ENCODE data around the gene CRYAA.
"Not testable (repeated sequence)": the region's sequence is repeated elsewhere in the genome, so short reads cannot be mapped to it uniquely, and the experiment has no call there.

The CRYAA gene, protein sequence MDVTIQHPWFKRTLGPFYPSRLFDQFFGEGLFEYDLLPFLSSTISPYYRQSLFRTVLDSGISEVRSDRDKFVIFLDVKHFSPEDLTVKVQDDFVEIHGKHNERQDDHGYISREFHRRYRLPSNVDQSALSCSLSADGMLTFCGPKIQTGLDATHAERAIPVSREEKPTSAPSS

DNA sequence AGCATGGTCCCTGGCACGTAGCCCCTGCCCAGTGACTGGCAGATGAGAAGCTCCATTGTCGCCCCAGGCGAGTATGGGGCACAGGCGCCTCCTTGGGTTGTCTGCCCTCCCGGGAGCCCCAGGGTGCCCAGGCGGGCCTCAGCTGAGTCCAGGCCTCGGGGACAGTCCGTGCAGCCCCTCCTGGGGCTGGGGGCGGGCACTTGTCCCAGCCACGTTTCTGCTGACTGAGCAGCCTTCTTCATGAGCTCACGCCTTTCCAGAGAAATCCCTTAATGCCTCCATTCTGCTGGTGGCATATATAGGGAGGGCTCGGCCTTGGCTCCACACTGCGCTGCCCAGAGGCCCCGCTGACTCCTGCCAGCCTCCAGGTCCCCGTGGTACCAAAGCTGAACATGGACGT lies at the start of gene CRYAA:
TSS of gene CRYAA (plus strand) at position 301 of the 400 bp plus-strand sequence. CDS start at position 393, 92 bp downstream.
- DNase-seq (ENCODE audit: low read depth); H3K4me3 ChIP-seq (ENCODE audit: low read depth, low read length): not testable (repeated sequence)

DNA sequence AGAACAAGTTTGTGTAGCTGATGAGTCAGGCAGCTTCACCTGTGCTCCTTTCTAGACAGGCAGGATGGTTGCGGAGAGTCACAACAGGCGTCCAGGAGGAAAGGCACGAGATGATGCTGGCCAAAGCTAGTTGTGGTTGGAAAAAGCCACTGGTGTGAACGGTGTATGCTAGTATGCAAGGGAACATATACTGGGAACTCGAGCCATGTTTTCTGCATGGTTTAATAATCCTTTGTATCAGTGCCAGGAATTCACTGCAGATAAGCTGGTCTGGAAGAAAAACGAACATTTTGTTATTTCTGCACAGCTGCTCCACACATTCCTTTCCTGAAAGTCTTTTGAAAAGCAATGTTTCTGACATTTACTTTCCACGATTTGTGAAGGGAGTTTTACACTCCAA lies 38.7 kb upstream of the CRYAA start:
- not testable (repeated sequence) for H3K4me3 ChIP-seq (ENCODE audit: low read depth, low read length)

DNA sequence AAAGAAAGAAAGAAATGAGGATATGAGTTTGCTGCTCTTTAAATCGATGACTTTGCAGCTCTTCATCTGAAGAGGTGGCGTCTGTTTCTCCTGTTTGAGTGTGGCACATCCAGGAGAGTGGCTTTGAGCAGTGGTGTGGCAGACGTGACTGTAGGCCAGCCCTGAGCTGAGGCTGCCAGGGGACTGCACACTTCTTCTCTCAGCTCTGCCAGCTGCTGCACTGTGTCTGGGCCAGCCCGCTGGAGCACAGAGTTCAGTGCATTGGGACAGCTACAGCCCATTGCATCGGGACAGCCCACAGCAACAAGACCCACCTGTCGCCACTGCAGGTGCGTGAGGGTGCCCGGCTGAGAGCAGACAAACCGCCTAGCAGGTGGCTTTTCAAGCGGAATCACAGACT lies 34.3 kb upstream of the CRYAA start:
- not testable (repeated sequence) for DNase-seq (ENCODE audit: low read depth); H3K4me3 ChIP-seq (ENCODE audit: low read depth, low read length)

More for the DNA sequence above, 38.7 kb upstream of the CRYAA start:
- DNase-seq (ENCODE audit: low read depth), result not testable (repeated sequence)

DNA sequence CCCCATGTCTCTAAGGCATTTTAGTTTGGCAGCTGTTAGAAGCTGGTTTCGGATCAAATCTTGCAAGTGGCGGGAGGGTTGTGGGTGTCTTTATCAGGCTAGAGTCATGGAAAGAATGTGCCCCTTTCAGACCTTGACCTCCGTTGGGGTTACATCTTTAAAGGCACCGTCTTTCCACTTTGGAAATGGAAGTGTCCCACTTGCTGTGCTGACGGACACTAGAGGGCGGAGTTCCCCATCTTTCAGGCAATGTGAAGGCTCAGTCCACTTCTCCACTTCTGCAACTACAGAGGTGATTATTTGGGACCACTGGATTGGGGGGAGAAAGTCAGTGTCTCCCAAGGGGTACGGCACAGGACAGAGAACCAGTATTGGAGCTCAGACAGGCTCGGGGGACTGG lies 29.9 kb upstream of the CRYAA start:
- H3K4me3 ChIP-seq (ENCODE audit: low read depth, low read length); DNase-seq (ENCODE audit: low read depth): not testable (repeated sequence)

GRCh38 chr21:43141407-43141806 lies 27.4 kb upstream of the CRYAA start:
- DNase-seq (ENCODE audit: low read depth), result not testable (repeated sequence)

DNA sequence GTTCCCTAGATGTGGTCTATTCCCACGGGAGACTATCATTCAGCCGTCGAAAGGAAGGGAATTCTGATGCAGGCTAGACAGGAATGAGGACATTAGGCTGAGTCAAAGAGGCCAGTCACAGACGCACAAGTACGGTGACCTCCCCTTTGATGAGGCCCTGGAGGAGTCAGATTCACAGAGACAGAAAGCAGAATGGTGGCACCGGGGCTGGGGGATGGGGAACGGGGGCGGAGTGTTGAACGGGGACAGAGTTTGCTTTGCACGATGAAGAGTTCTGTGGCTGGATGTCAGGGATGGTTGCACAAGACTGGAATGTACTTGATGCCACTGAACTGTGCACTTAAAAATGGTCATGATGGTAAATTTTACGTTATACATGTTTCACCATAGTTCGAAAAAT lies 22.2 kb upstream of the CRYAA start:
- not testable (repeated sequence) for H3K4me3 ChIP-seq (ENCODE audit: low read depth, low read length); DNase-seq (ENCODE audit: low read depth)

More at GRCh38 chr21:43141407-43141806, 27.4 kb upstream of the CRYAA start:
- not testable (repeated sequence) for H3K4me3 ChIP-seq (ENCODE audit: low read depth, low read length)

DNA sequence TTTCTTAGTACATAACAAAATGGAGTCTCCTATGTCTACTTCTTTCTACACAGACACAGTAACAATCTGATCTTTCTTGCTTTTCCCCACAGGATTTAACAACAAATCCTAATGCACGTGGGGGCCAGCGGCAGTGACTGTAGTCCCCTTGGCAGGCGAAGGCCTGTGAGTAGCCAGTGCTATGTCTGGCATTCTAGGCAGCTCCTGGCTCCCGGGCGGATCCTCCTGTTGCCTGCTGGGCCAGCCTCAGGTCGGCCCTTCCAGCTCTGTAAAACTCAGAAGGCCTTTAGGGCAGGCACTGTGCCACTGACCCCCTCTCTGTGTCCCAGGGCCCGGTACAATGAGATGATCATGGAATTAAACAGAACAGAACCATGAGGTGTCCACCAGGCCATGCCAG lies 20.8 kb upstream of the CRYAA start:
- H3K4me3 ChIP-seq (ENCODE audit: low read depth, low read length); DNase-seq (ENCODE audit: low read depth): not testable (repeated sequence)

DNA sequence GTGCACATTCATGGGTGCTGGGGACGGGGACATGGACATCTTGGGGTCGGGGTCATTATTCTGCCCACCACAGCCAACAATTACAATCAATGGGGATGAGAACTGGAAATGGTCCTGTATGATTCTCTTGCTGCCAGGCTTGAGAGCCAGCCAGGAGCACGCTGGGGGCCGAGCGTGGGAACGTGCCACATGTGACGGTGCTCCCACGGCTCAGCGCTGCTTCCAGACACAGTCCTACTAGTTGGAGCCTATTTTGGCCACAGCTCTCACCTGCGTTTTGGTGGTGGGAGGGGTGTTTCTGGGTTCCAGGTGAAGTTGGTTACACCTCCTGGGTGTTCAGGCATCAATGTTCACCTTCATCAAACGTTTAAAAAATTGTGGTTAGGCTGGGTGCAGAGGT lies 19.5 kb upstream of the CRYAA start:
- not testable (repeated sequence) for H3K4me3 ChIP-seq (ENCODE audit: low read depth, low read length); DNase-seq (ENCODE audit: low read depth)

- not testable (repeated sequence) for DNase-seq (ENCODE audit: low read depth); H3K4me3 ChIP-seq (ENCODE audit: low read depth, low read length)
These were observed 15.2 kb upstream of the CRYAA start for GRCh38 chr21:43153601-43154000.

DNA sequence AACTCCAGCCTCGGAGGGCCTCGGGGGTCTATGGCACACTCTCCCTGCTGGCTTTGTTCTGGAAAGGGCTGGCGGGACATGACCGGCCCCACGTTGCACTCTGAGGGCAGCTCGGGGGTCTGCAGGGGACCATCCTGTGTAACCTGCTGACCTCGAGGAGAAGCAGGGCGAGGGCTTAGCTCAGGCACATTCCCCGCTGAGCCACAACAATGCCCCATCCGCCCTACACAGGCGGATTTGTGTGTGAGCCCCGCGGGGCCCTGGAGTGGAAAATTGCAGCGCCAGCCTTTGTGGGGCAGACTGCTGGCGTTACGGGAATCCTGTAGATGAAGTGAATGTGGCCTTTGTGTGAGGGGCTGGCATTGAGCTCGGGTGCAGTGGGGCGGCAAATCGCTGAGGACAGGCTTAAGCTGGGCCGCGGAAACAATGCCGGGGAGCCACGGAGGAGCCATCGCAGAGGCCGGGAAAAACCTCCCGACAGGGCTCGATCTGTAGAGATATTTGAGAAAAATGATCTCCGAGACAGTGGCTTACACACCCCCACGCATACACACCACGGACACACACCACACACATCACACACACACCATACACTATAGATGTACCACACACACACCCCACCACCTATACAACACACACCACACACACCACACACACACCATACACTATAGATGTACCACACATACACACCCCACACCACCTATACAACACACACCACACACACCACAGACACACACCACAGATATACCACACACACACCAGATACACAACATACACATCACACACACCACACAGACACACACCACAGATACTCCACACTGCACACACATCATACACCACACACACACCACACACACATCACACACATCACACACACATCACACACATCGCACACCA lies 9.3 kb upstream of the CRYAA start:
- H3K4me3 ChIP-seq (ENCODE audit: low read depth, low read length); DNase-seq (ENCODE audit: low read depth): not testable (repeated sequence)

- DNase-seq (ENCODE audit: low read depth); H3K4me3 ChIP-seq (ENCODE audit: low read depth, low read length): not testable (repeated sequence)
These were observed 6.7 kb upstream of the CRYAA start for GRCh38 chr21:43161826-43162707.

GRCh38 chr21:43162708-43163205 lies 6.1 kb upstream of the CRYAA start:
- DNase-seq (ENCODE audit: low read depth), result not testable (repeated sequence)

DNA sequence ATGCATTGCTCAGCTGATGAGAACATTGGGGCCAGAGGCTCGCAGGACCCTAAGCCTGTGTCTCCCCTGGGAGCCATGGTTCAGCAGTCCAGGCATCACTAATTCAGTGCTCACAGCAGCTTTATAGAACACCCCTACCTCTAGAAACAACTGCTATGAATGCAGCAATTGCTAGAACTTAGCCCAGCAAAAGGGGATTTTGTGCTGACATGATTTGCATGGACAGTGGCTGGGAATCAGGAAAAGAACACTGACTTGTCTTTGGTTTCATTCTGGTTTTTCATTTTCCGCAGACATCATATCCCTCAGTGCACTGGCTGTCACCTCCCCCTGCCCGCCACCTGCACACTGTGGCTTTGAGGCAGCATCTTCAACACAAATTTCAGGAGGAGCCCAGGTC lies 4.0 kb upstream of the CRYAA start:
- DNase-seq (ENCODE audit: low read depth); H3K4me3 ChIP-seq (ENCODE audit: low read depth, low read length): not testable (repeated sequence)

More at GRCh38 chr21:43162708-43163205, 6.1 kb upstream of the CRYAA start:
- H3K4me3 ChIP-seq (ENCODE audit: low read depth, low read length), result not testable (repeated sequence)

- not testable (repeated sequence) for DNase-seq (ENCODE audit: low read depth); H3K4me3 ChIP-seq (ENCODE audit: low read depth, low read length)
These were observed 3.1 kb upstream of the CRYAA start for GRCh38 chr21:43165734-43166133.

DNA sequence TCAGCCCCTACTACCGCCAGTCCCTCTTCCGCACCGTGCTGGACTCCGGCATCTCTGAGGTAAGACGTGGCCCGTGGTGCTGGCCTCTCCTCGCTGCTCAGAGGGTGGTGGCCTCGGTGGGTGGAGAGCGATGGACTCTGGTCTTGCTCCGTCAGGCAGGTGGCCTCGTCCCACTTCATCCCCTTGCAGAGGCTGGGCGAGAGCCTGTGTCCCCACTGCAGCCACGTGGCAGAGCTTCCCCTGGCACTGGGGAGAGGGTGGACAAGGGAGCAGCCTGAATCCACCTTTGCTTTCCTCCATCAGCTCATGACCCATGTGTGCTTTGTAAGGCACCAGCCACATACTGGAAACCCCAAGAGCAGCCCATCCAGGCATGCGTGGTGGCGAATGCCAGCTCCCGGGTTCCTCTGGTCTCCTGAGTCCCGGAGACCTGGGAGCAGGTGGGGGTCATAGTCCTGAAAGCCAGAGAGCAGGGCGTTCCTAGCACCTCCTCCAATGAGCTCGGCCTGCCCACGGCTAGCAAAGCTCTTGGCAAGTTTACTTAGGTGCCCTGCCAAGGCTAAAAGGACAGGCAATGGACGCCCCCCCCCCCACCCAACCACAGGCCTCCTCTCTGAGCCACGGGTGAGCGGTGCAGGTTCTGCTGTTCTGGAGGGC lies 550 bp downstream of the CRYAA start:
- DNase-seq (ENCODE audit: low read depth); H3K4me3 ChIP-seq (ENCODE audit: low read depth, low read length): not testable (repeated sequence)

DNA sequence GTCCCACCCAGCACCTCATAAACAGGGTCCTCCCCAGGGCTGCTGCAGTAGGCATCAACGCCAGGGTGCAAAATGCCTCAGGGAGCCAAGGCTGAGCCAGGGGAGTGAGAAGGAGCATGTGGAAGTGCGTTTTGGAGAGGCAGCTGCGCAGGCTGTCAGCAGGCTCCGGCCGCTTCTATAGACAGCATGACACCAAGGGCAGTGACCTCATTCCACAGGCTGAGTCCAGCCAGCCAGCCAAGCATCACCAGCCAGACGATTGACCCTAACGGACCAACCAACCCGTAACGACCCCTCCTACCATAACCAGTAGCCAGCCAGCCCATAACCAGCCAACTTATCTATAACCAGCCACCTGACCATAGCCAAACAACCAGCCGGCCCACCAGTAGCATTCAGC lies 1.1 kb downstream of the CRYAA start:
- not testable (repeated sequence) for DNase-seq (ENCODE audit: low read depth)

DNA sequence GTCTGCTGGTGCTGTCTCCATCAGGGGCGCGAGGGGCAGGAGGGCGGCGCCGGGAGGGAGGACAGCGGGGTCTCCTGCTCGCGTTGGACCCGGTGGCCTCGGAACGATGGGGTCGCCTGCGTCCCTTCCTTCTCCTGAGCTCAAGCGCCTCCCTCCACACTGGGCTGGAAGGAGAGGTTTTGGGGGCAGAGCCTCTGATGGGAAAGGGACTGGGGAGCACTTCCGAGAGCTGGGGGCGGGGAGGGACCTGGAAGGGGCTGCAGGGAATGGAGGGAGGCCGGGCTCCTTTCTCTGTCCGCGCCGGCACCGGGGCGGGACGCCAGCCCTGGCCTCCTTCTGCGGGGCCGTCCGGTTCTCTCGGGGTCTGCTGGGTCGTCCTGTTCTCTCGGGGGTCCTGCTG lies 4.0 kb downstream of the CRYAA start:
- not testable (repeated sequence) for DNase-seq (ENCODE audit: low read depth); H3K4me3 ChIP-seq (ENCODE audit: low read depth, low read length)

More for the DNA sequence above, 1.1 kb downstream of the CRYAA start:
- H3K4me3 ChIP-seq (ENCODE audit: low read depth, low read length), result not testable (repeated sequence)

DNA sequence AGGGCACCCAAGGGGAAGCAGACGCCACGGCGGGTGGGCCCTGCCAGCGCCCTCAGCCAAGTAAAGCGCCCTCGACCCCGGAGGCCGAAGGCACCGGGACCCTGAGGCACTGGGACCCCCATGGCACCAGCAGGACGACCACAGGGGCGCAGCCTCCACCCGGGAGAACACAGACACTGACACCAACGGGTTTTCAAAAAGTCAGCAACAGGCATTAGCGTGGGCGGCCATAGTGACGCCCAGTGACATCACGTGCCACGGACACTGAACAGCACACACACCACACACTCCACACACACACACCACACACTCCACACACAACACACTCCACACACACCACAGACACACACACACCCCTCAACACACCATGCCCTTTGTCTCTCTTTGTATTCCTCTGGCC lies 4.6 kb downstream of the CRYAA start:
- not testable (repeated sequence) for H3K4me3 ChIP-seq (ENCODE audit: low read depth, low read length); DNase-seq (ENCODE audit: low read depth)

- not testable (repeated sequence) for DNase-seq (ENCODE audit: low read depth); H3K4me3 ChIP-seq (ENCODE audit: low read depth, low read length)
These were observed 5.1 kb downstream of the CRYAA start for GRCh38 chr21:43173930-43174329.
